H54 (cell line): ENCODE data around the gene B3GNT4.
"Not testable (repeated sequence)": the region's sequence is repeated elsewhere in the genome, so short reads cannot be mapped to it uniquely, and the experiment has no call there.

ENCODE experiments used
- DNase-seq: peaks from one replicate; pipeline ENCODE4 v3.0.0; 2011; ENCODE audit warnings: low spot score, mixed read lengths; ENCODE audit not compliant: insufficient read length
- FAIRE-seq: peaks from 3 replicates; lab custom pipeline; 2011; peaks lifted over from hg19 to GRCh38; lab: Jason Lieb, UNC
- POLR2A ChIP-seq: IDR thresholded peaks from 2 replicates; pipeline ENCODE4 v1.6.1; 2011; ENCODE audit warnings: low read depth, mild to moderate bottlenecking, low read length

The B3GNT4 gene

DNA sequence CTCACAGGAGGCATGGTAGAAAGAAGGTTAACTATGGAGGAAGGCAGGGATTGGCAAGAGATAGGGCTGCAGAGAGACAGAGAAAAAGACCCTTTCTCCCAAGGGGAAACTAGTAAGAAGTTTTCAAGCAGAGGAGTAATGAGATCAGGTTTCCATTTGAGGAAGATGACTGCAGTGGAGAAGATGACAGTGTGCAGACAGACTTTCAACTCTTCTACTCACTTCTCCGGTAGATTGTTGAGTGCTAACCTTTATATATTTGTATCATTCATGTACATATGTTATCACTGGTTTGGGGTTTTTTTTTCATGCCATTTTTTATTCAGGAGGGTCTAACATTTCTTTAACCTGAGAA lies 5.9 kb upstream of the B3GNT4 start:
- DNase-seq (no peak), FAIRE-seq (no peak)
- TF ChIP-seq POLR2A = no peak

DNA sequence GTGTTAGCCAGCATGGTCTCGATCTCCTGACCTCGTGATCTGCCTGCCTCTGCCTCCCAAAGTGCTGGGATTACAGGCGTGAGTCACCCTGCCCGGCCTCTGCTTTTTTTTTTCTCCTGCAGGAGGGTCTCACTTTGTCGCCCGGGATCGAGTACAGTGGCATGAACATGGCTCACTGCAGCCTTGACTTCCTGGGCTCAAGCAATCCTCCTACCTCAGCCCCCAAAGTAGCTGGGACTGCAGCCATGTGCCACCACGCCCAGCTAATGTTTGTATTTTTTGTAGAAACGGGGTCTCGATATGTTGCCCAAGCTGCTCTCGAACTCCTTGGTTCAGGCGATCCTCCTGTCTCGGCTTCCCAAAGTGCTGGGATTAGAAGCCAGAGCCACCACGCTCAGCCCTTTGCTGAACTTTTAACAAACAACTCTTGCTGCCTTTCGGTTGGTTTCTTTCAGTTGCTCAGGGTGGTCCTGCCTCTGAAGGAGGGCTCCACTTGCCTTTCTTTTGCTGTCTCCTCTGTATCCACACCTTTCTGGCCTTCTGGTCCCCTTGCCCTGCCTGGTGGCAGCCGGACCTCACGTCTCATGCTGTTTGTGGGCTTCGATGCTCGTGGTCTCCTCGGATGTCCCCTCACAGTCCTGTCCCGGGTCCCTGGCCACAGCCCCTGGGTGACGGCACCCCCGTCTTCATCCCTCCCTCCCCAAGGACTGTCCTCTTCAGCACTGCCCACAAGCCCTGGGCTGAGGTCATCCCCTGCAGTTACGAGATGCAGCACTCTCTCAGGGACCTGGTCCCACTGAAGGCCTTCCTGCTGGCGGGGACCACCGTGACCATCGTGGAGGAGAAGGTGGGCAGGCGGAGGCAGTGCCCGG lies 3.8 kb upstream of the B3GNT4 start:
- DNase-seq (no peak), FAIRE-seq (no peak)
- TF ChIP-seq POLR2A = no peak

DNA sequence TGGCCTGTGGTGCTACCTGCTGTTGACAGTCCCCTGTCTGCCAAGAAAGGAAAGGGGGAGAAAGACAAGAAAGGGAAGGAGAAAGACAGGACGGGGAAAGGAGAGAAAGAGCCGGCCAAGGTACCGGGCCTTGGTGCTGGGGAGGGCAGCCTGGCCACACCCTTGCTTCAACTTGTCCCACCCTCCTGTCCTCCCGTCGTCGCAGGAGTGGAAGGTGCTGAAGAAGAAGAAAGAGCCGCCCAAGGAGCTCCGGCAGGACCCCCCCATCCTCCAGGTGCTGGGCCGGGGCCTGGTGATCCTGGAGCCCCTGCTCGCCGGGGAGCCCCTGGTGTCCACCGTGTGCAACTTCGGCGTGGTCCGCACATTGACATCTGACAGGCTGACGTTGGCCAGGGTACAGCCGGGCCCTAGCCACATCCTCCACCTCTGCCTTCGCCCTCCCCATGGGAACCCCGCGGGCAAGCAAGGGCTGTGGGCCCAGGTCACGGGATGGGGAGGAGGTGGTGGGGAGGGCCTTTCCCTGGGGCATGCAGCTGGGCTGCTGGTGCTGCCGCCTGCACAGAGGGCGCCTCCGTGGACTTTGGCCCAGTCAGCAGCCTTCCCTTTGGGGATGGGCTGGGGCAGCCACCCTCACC lies 2.9 kb upstream of the B3GNT4 start:
- TF ChIP-seq POLR2A = no peak
- DNase-seq (no peak), FAIRE-seq (no peak)

DNA sequence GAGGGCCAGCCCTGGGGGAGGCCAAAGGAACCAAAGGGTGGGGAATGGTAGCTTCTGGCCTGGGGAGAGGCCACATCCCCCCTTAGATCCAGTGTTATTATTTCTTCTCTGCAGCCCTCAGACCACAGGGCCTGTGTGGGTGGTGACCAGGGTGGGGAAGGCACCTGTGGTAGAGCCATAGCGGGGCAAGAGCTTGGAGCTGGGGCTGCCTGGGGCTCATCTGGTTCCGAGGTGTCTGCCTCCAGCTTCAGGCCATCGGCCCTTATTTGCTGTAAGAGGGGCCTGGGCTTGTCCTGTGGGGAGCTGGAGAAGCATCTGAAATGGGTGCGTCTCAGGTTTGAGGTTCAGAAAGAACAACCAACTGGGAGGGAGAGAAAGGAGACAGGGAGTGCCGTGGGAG lies 2.1 kb upstream of the B3GNT4 start:
- no peak for DNase-seq
- TF ChIP-seq POLR2A = no peak
- FAIRE-seq = no peak

DNA sequence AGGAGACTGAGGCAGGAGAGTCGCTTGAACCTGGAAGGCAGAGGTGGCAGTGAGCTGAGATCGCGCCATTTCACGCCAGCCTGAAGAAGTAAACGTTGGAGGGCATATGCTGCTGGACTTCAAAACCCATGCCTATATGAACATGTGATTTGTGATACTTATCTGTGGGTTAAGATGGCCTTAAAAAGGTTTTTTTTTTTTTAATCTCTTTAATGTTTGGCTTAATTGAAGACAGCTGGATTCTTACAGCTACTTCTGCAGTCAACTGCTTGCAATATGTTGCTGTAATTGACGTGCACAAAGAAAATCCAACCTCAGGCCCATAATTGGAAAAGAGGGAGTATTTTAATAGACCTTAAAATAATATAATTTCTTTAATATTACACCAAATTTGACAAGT lies 1.5 kb upstream of the B3GNT4 start:
- TF ChIP-seq POLR2A = no peak
- FAIRE-seq = no peak

DNA sequence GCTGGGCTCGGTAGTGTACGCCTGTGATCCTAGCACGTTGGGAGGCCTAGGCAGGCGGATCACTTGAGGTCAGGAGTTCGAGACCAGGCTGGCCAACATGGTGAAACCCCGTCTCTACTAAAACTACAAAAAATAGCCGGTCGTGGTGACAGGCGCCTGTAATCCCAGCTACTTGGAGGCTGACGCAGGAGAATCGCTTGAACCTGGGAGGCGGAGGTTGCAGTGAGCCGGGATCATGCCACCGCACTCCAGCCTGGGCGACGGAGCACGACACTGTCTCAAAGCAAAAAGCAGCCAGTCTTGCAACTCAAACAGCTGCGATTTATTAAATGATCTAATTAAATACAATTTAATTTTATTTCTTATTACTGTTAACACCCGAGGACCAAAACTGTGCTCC lies 698 bp upstream of the B3GNT4 start:
- not testable (repeated sequence) for DNase-seq, FAIRE-seq

More for the DNA sequence above, 1.5 kb upstream of the B3GNT4 start:
- no peak for DNase-seq

DNA sequence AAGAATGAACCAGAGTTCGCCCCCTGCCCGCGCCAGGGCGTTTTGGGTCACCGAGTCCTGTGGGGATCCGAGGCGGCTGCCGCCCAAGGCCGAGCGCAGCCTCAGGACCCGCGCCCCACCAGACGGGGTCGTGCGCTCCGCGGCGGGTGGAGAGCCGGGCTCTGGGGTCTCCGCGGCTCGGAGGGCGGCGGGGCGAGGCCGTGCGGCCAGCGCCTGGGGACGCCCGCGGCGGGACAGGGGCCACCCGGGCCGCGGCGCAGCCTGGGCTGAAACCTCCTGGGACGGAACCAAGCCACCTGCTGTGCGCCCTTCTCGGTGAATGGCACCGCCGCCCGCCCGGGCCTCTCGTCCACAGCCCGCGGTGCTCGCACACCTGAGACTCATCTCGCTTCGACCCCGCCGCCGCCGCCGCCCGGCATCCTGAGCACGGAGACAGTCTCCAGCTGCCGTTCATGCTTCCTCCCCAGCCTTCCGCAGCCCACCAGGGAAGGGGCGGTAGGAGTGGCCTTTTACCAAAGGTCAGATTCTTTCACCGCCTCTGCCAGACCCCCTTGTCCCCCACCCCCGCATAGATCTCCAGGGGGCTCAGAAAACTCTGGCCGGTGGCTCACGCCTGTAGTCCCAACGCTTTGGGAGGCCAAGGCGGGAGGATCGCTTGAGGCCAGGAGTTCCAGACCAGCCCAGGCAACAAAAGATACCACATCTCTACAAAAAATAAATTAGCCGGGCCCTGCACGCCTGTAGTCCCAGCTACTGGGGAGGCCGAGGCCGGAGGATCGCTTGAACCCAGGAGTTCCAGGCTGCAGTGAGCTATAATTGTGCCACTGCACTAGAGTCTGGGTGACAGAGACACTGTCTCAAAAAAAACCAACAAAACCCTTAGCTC lies 901 bp downstream of the B3GNT4 start:
- DNase-seq = no peak
- no peak for TF ChIP-seq POLR2A
- FAIRE-seq = no peak

DNA sequence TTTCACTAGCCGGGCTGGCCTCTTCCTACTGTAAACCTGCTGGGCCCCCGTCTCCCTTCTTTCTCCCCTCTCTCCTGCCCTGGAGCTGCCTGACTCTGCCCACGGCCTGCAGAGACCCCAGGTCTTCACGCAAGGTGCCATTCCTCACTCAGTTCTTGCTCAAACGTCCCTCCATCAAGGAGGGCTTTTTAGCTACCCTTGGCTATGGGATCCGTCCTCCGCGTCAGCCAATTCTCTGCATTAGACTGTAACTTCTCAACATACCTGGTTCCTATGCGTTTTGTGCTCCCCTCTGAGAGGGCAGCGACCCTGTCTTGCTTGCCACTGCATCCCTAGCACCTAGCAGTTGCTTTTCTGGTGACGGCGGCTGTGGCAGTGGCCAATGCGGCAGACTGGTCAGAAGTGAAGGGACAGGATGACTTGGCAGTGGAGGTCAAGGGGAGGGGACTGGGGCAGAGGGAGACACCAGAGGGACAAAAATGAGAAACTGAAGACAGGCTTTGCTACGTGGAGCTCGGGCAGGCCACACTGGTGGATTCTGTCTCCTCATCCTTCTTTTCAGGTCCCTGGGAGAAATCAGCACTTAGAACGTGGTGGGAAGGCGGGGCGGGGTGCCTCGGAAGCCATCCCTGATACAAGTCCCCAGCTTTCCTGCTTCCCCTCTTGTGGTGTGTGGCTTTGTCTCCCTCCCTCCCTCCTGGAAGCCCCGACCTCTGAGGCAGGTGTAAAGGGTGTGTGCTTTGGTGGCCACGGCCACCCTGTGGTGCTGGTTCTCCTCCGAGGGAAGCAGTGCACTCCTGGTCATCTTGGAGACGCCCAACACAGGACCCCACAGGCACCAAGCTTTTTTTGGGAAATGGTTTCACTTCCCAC lies 1.8 kb downstream of the B3GNT4 start:
- FAIRE-seq (no peak), DNase-seq (no peak)
- TF ChIP-seq POLR2A = no peak

DNA sequence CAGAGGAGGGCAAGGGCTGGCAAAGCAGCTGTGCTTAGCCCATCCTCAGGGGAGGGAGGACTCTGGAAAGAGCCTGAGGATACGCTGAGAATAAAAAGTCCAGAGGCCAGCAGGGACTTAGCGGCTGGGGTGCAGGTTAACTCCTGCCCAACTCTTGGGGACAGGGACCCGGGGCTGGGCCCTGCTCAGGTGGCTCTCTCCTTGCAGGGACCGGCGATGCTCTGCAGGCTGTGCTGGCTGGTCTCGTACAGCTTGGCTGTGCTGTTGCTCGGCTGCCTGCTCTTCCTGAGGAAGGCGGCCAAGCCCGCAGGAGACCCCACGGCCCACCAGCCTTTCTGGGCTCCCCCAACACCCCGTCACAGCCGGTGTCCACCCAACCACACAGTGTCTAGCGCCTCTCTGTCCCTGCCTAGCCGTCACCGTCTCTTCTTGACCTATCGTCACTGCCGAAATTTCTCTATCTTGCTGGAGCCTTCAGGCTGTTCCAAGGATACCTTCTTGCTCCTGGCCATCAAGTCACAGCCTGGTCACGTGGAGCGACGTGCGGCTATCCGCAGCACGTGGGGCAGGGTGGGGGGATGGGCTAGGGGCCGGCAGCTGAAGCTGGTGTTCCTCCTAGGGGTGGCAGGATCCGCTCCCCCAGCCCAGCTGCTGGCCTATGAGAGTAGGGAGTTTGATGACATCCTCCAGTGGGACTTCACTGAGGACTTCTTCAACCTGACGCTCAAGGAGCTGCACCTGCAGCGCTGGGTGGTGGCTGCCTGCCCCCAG lies 2.8 kb downstream of the B3GNT4 start:
- no peak for TF ChIP-seq POLR2A
- FAIRE-seq (no peak), DNase-seq (no peak)

DNA sequence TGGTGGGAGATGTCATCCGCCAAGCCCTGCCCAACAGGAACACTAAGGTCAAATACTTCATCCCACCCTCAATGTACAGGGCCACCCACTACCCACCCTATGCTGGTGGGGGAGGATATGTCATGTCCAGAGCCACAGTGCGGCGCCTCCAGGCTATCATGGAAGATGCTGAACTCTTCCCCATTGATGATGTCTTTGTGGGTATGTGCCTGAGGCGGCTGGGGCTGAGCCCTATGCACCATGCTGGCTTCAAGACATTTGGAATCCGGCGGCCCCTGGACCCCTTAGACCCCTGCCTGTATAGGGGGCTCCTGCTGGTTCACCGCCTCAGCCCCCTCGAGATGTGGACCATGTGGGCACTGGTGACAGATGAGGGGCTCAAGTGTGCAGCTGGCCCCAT lies 3.5 kb downstream of the B3GNT4 start:
- no peak for FAIRE-seq
- no peak for DNase-seq
- no peak for TF ChIP-seq POLR2A

DNA sequence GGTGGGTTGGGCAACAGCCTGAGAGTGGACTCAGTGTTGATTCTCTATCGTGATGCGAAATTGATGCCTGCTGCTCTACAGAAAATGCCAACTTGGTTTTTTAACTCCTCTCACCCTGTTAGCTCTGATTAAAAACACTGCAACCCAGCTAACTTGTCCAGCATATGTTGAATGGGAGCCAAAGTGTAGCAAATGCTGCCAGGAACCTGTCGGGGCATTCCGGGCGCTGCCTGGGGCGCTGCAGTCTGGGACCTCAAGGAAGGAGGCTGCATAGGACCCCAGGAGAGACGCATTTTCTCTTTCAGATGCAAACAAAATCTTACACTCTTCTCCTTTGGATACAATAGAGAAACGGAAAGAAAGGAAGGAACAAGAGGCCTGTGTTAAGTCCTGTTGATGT lies 3.9 kb downstream of the B3GNT4 start:
- TF ChIP-seq POLR2A = no peak
- DNase-seq = no peak
- no peak for FAIRE-seq

DNA sequence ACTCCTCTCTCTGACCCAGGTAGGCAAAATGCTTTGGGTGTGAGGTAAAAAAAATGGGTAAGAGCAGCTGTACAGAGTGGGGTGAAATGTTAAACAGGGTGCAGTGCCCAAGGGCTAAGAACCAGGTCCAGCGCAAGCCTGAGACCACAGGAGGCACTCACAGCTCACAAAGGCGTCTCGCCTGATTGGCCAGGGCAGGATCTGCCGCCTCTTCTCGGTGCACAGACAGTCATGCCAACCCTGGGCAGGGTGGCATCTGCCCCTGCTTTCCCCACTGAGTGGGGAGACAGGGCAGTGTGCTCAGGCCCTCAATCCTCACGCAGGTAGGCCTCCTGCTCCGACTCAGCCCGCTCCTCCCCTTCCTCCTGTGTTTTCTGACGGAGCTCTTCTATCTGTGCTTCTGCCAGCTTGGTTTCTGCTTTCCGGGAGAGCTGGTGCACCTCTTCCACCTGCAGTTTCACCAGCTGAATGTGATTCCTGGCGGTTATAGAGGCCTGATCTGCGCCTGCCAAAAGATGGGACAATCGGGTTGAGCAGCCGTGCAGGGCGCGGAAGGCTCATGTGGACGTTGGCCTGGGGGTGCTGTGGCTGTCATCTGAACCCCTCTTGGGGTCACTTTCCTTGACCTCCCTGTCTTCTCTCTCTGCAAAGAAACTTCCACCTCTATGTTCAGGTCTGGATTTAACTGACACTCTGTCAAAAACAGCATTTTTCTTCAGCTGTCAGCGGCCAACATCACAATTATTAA lies 4.7 kb downstream of the B3GNT4 start:
- DNase-seq (no peak), FAIRE-seq (no peak)
- no peak for TF ChIP-seq POLR2A
